Globus pallidus (tissue), 1 donor: Measurements from ENCODE around the gene INHA.

Experiments
- DNase-seq: peaks from one replicate; pipeline ENCODE4 v3.0.0-alpha.2; 2015; ENCODE audit warnings: low spot score

The INHA gene

GRCh38 chr2:219540784-219541504 lies 31.2 kb upstream of the INHA start:
- DNase-seq, result no peak

GRCh38 chr2:219541611-219542180 lies 30.4 kb upstream of the INHA start:
- peak; percentile 56 for DNase-seq

- DNase-seq, result no peak
These were observed 29.0 kb upstream of the INHA start for GRCh38 chr2:219542931-219543595.

- DNase-seq, result peak; percentile 99
These were observed 28.3 kb upstream of the INHA start, which contains the start of the genes CHPF and TMEM198 for GRCh38 chr2:219543596-219544358. CHPF (minus strand) TSS chr2:219543809; CDS start chr2:219543538, 271 bp downstream. TMEM198 (plus strand) TSS chr2:219544028; CDS start chr2:219544728, 700 bp downstream.

- no peak for DNase-seq
These were observed 27.5 kb upstream of the INHA start for GRCh38 chr2:219544567-219544966.

- no peak for DNase-seq
These were observed 26.7 kb upstream of the INHA start for GRCh38 chr2:219545295-219545942.

- DNase-seq, result no peak
These were observed 26.2 kb upstream of the INHA start for GRCh38 chr2:219545943-219546352.

- DNase-seq, result no peak
These were observed 24.5 kb upstream of the INHA start for GRCh38 chr2:219547621-219548020.

GRCh38 chr2:219548990-219549389 lies 23.1 kb upstream of the INHA start:
- no peak for DNase-seq

GRCh38 chr2:219549619-219550018 lies 22.5 kb upstream of the INHA start:
- no peak for DNase-seq

GRCh38 chr2:219551441-219552381 lies 20.4 kb upstream of the INHA start:
- DNase-seq, result no peak

- peak; percentile 75 for DNase-seq
These were observed 19.5 kb upstream of the INHA start for GRCh38 chr2:219552382-219553167.

GRCh38 chr2:219553168-219553417 lies 19.0 kb upstream of the INHA start:
- DNase-seq, result no peak

GRCh38 chr2:219553463-219553963 lies 18.6 kb upstream of the INHA start:
- DNase-seq, result no peak

- no peak for DNase-seq
These were observed 17.8 kb upstream of the INHA start for GRCh38 chr2:219554350-219554749.

GRCh38 chr2:219555956-219556355 lies 16.2 kb upstream of the INHA start:
- no peak for DNase-seq

GRCh38 chr2:219556413-219556812 lies 15.7 kb upstream of the INHA start:
- no peak for DNase-seq

GRCh38 chr2:219557320-219557719 lies 14.8 kb upstream of the INHA start:
- DNase-seq, result no peak

- DNase-seq, result no peak
These were observed 14.0 kb upstream of the INHA start for GRCh38 chr2:219557791-219558785.
